CD4-positive, alpha-beta T cell treated with Interleukin-15 for 4 hours (primary cell): ENCODE data around the gene ZNF606.

Experiments
- DNase-seq: peaks from one replicate; pipeline ENCODE4 v3.0.0-alpha.2; 2020; ENCODE audit warnings: low spot score

The ZNF606 gene

GRCh38 chr19:58002384-58003173, at the start of gene ZNF606:
Gene ZNF606 (minus strand): TSS chr19:58002820. CDS start chr19:58001319, 1,501 bp downstream.
- DNase-seq = peak; percentile 83

- DNase-seq = no peak
Observed at GRCh38 chr19:58052256-58052655, 49.6 kb upstream of the ZNF606 start.

GRCh38 chr19:58047672-58048071, 45.1 kb upstream of the ZNF606 start:
- DNase-seq = no peak

- no peak for DNase-seq
Observed at GRCh38 chr19:58046856-58047255, 44.2 kb upstream of the ZNF606 start.

GRCh38 chr19:58045411-58046050, 42.9 kb upstream of the ZNF606 start:
- DNase-seq = no peak

- DNase-seq = no peak
Observed at GRCh38 chr19:58044886-58045285, 42.3 kb upstream of the ZNF606 start.

GRCh38 chr19:58044391-58044790, 41.8 kb upstream of the ZNF606 start:
- DNase-seq = no peak

- no peak for DNase-seq
Observed at GRCh38 chr19:58042495-58043340, 40.1 kb upstream of the ZNF606 start.

GRCh38 chr19:58040751-58041525, 38.3 kb upstream of the ZNF606 start:
- DNase-seq = no peak

GRCh38 chr19:58038688-58039204, 36.1 kb upstream of the ZNF606 start:
- DNase-seq = no peak

GRCh38 chr19:58037927-58038687, 35.5 kb upstream of the ZNF606 start:
- no peak for DNase-seq

- no peak for DNase-seq
Observed at GRCh38 chr19:58035863-58036262, 33.2 kb upstream of the ZNF606 start.

- no peak for DNase-seq
Observed at GRCh38 chr19:58034477-58034793, 31.8 kb upstream of the ZNF606 start.

- DNase-seq = no peak
Observed at GRCh38 chr19:58033741-58034476, 31.3 kb upstream of the ZNF606 start, which contains the start of gene ZSCAN1. Gene ZSCAN1 (plus strand): TSS chr19:58034025. CDS start chr19:58037837, 3,812 bp downstream.

- no peak for DNase-seq
Observed at GRCh38 chr19:58024661-58025060, 22.0 kb upstream of the ZNF606 start.

- DNase-seq = no peak
Observed at GRCh38 chr19:58022283-58022660, 19.7 kb upstream of the ZNF606 start.

GRCh38 chr19:58021541-58022282, 19.1 kb upstream of the ZNF606 start:
- DNase-seq = peak; percentile 44

GRCh38 chr19:58020129-58020528, 17.5 kb upstream of the ZNF606 start:
- DNase-seq = no peak

- no peak for DNase-seq
Observed at GRCh38 chr19:58014141-58014540, 11.5 kb upstream of the ZNF606 start.

- DNase-seq = no peak
Observed at GRCh38 chr19:58010507-58010906, 7.9 kb upstream of the ZNF606 start.
